Amniotic stem cell (primary cell): ENCODE measurements around the gene TENM4.
A peak's percentile ranks its signal among the peaks of the same experiment; 100 is the strongest.

ENCODE experiments used
- DNase-seq: peaks from one replicate; lab custom pipeline; 2025; lab: John Stamatoyannopoulos, UW

TENM4 gene

GRCh38 chr11:79174045-79175008 is 266.5 kb downstream of the TENM4 start:
- no peak for DNase-seq

- peak; percentile 38 for DNase-seq
Measured at GRCh38 chr11:79173615-79174014, 267.2 kb downstream of the TENM4 start.

GRCh38 chr11:79170321-79170720 is 270.5 kb downstream of the TENM4 start:
- no peak for DNase-seq

- DNase-seq = no peak
Measured at GRCh38 chr11:79168530-79169110, 272.2 kb downstream of the TENM4 start.

- DNase-seq = no peak
Measured at GRCh38 chr11:79167510-79168188, 273.2 kb downstream of the TENM4 start.

GRCh38 chr11:79165908-79166307 is 274.9 kb downstream of the TENM4 start:
- DNase-seq = no peak

- DNase-seq = no peak
Measured at GRCh38 chr11:79160791-79161403, 279.9 kb downstream of the TENM4 start.

GRCh38 chr11:79159657-79160450 is 281.0 kb downstream of the TENM4 start:
- DNase-seq = no peak

- no peak for DNase-seq
Measured at GRCh38 chr11:79157738-79158137, 283.1 kb downstream of the TENM4 start.

- no peak for DNase-seq
Measured at GRCh38 chr11:79156031-79156430, 284.8 kb downstream of the TENM4 start.

GRCh38 chr11:79155237-79155636 is 285.6 kb downstream of the TENM4 start:
- DNase-seq = no peak

- no peak for DNase-seq
Measured at GRCh38 chr11:79152511-79152910, 288.3 kb downstream of the TENM4 start.

GRCh38 chr11:79151396-79151795 is 289.4 kb downstream of the TENM4 start:
- no peak for DNase-seq

- DNase-seq = no peak
Measured at GRCh38 chr11:79150966-79151365, 289.9 kb downstream of the TENM4 start.

GRCh38 chr11:79150320-79150719 is 290.5 kb downstream of the TENM4 start:
- DNase-seq = no peak

GRCh38 chr11:79147731-79148130 is 293.1 kb downstream of the TENM4 start:
- DNase-seq = no peak

GRCh38 chr11:79147011-79147410 is 293.8 kb downstream of the TENM4 start:
- DNase-seq = no peak

- no peak for DNase-seq
Measured at GRCh38 chr11:79139900-79140299, 300.9 kb downstream of the TENM4 start.

GRCh38 chr11:79129702-79130101 is 311.1 kb downstream of the TENM4 start:
- DNase-seq = no peak

- no peak for DNase-seq
Measured at GRCh38 chr11:79128291-79128690, 312.5 kb downstream of the TENM4 start.

- no peak for DNase-seq
Measured at GRCh38 chr11:79122759-79123158, 318.1 kb downstream of the TENM4 start.

GRCh38 chr11:79121351-79121750 is 319.5 kb downstream of the TENM4 start:
- DNase-seq = no peak
